T-helper 1 cell treated with Interleukin-12 subunit alpha and Interleukin-12 subunit beta and Interleukin-4 antibody, amounts not matched to agents 30 μg/mL and 1 μg/mL, for 36 hours (primary cell): ENCODE data around the gene DESI1.
"Not testable (repeated sequence)": the region's sequence is repeated elsewhere in the genome, so short reads cannot be mapped to it uniquely, and the experiment has no call there.

Experiments
- H3K27ac Mint-ChIP-seq: one replicate; pipeline ENCODE4 v1.8.0; 2021; ENCODE audit warnings: mild to moderate bottlenecking, mixed read lengths
- H3K27me3 Mint-ChIP-seq: one replicate; pipeline ENCODE4 v1.8.0; 2021; ENCODE audit warnings: low read depth, mixed read lengths
- H3K36me3 Mint-ChIP-seq: one replicate; pipeline ENCODE4 v1.8.0; 2021; ENCODE audit warnings: low read depth, mixed read lengths
- H3K4me1 Mint-ChIP-seq: one replicate; pipeline ENCODE4 v1.8.0; 2021; ENCODE audit warnings: low read depth, mixed read lengths
- H3K4me3 Mint-ChIP-seq: one replicate; pipeline ENCODE4 v1.8.0; 2021; ENCODE audit warnings: mild to moderate bottlenecking, moderate library complexity, mixed read lengths
- H3K9me3 Mint-ChIP-seq: one replicate; pipeline ENCODE4 v1.8.0; 2021; ENCODE audit warnings: mixed read lengths

DESI1 gene

DNA sequence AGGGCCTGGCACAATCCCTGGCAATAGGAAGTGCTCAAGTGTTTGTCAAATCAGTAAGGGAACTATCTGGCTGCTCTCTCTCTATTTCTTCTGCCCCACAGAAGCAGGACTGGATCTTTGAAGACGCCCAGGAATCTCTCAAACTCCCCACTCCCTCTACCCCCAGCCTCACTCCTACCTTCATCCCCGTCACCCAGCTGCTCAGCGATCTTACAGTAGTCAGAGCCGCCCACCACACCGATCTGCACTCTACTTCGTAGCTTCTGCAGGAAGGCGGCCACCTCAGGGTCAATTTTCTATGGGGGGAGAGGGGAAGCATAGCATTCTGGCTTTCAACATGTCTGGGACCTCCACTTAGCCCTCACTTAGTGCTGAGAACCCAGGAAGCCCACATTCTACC, 34.9 kb downstream of the DESI1 start:
- Mint-ChIP-seq H3K36me3 (peaks cover 14% of the 10 kb centered on the region), H3K27me3 (no peaks in the 10 kb centered on the region), H3K4me1 (peaks cover 5% of the 10 kb centered on the region), H3K9me3 (no peaks in the 10 kb centered on the region), H3K27ac (no peak overlapping the region), H3K4me3 (no peak overlapping the region)

DNA sequence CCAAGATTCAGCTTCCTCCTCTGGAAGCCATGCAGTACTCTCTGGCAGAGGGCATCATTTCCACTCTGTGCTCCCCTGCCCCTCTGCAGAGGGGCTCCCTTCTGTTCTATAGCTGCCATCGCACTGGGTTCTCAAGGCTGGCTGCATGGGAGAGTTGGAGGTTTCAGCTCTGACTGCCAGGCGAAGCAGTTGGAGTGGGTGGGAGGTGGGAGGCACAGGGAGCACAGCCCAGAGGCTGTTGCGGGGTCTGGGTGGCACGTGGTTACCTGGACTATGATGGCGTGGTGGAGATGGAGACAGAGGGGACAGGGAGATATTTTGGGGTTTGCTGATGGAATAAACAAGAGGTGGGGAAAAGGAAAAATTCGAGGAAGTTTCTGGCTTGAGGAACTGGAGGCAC, 36.0 kb downstream of the DESI1 start:
- peaks cover 5% of the 10 kb centered on the region for H3K4me1 Mint-ChIP-seq
- peaks cover 18% of the 10 kb centered on the region for H3K36me3 Mint-ChIP-seq
- H3K27me3 Mint-ChIP-seq, result no peaks in the 10 kb centered on the region
- no peak overlapping the region for H3K4me3 Mint-ChIP-seq
- no peaks in the 10 kb centered on the region for H3K9me3 Mint-ChIP-seq
- H3K27ac Mint-ChIP-seq, result no peak overlapping the region

DNA sequence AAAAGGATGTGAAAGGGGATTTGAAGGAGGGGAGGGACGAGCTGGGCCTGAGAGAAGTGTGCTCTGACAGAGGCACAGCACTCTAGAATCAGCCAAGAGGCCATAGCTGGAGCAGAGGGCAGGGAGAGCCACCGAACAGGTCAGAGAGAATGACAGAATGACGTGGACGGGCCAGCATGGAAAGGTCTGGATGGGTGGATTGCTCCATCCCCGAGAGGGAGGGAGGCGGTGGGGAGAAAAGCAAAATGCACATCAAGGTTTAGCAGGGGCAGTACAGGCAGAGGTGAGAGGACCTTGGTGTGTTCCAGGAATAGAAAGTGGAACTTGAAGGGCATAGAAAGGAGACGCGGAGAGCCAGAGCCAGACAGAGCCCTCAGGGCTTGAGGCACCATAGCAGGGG, 38.1 kb downstream of the DESI1 start:
- no peak overlapping the region for H3K4me3 Mint-ChIP-seq
- peaks cover 23% of the 10 kb centered on the region for H3K36me3 Mint-ChIP-seq
- H3K4me1 Mint-ChIP-seq, result no peaks in the 10 kb centered on the region
- H3K27ac Mint-ChIP-seq, result no peak overlapping the region
- H3K9me3 Mint-ChIP-seq, result no peaks in the 10 kb centered on the region
- H3K27me3 Mint-ChIP-seq, result no peaks in the 10 kb centered on the region

DNA sequence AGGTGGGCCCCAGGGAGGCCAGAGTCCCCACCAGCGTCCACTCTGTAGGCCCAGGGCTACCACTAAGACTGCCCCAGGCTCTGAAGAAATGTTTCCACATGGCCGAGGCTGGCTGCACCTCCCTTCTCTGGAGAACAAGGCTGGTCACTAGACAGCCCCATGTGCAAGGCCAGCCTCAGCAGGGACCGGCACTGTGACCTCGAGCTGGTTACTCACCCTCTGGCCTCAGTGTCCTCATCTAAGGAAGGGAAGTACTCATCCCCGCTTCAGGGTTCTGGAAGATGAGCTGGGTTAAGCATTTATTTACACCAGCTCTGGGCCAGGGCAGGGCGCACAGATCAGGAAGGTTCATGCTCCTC, 40.9 kb downstream of the DESI1 start:
- Mint-ChIP-seq H3K36me3 (peaks cover 27% of the 10 kb centered on the region), H3K4me3 (no peak overlapping the region), H3K27me3 (no peaks in the 10 kb centered on the region), H3K27ac (no peak overlapping the region), H3K4me1 (no peaks in the 10 kb centered on the region), H3K9me3 (no peaks in the 10 kb centered on the region)

DNA sequence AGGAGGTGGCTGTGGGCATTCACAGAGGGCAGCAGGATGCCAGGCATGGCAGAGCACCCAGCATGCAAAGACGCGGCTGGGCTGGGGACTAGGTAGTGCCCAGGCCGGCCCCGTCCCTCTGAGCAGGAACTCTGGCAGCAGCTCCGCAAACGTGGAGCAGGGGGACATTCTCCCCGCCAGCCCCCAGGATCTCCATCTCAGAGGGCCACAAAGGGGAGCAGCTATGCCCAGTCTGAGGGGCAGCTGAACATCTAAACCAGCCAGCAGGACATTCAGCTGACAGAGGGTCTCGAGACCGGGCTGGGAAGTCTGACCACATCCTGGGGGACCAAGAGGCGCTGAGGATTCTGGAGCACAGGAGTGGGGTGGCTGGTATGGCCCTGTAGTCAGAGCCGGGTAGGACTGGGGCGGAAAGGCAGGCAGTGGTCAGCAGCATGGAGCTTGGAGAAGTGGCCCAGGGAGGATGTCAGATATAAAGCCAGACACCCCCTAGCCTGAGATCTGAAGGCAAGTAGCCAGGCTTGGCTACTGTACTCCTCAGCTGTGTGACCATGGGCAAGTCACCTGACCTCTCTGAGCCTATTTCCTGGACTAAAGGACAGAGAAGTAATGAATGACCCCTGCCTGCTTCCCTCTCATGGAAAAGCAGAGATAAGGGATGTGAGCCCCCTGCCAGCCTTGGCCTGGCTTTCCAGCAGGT, 41.4 kb downstream of the DESI1 start:
- no peak overlapping the region for H3K4me3 Mint-ChIP-seq
- no peaks in the 10 kb centered on the region for H3K27me3 Mint-ChIP-seq
- H3K27ac Mint-ChIP-seq, result no peak overlapping the region
- H3K9me3 Mint-ChIP-seq, result no peaks in the 10 kb centered on the region
- no peaks in the 10 kb centered on the region for H3K4me1 Mint-ChIP-seq
- H3K36me3 Mint-ChIP-seq, result peaks cover 27% of the 10 kb centered on the region

DNA sequence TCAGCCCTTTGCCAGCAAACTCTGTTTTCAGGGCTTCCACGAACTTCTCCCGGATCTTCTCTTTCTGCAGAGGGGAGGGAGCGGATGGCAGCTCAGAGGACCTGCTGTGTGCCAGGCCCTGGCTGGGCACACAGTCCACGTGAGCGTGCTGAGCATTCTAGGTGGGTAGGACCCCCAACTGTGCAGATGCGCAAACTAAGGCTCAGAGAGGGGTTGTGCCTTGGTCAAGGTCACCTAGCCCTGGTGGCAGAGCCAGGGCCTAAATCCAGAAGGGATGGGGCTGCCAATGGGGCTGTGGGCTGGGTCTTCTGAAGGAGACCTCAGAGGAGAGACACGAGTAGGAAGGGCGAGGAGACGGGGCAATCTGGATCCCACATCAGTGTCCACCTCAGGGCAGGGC, 42.0 kb downstream of the DESI1 start:
- no peak overlapping the region for H3K4me3 Mint-ChIP-seq
- peaks cover 27% of the 10 kb centered on the region for H3K36me3 Mint-ChIP-seq
- no peak overlapping the region for H3K27ac Mint-ChIP-seq

DNA sequence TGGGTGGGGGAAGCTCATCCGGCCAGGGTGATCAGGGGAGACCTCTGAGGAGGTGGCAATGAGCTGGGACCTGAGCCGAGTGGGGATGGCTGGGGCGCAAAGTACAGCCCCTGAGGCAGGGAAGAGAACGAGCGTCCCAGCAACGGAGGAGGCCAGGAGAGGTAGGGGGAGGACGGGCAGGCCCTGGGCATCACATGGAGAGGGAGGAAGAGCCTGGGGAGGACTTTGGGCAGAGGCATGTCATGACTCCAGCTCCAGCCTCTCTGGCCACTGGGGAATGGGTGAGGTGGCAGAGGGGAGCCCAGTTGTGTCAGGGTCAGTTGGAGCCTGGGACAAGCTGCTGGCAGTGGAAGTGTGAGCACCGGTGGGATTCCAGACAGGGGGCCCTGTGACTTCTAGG, 42.7 kb downstream of the DESI1 start:
- Mint-ChIP-seq H3K36me3 (peaks cover 27% of the 10 kb centered on the region), H3K27me3 (no peaks in the 10 kb centered on the region), H3K27ac (no peak overlapping the region), H3K9me3 (no peaks in the 10 kb centered on the region), H3K4me1 (no peaks in the 10 kb centered on the region), H3K4me3 (no peak overlapping the region)

More for the DNA sequence above, 42.0 kb downstream of the DESI1 start:
- Mint-ChIP-seq H3K27me3 (no peaks in the 10 kb centered on the region), H3K4me1 (no peaks in the 10 kb centered on the region), H3K9me3 (no peaks in the 10 kb centered on the region)

DNA sequence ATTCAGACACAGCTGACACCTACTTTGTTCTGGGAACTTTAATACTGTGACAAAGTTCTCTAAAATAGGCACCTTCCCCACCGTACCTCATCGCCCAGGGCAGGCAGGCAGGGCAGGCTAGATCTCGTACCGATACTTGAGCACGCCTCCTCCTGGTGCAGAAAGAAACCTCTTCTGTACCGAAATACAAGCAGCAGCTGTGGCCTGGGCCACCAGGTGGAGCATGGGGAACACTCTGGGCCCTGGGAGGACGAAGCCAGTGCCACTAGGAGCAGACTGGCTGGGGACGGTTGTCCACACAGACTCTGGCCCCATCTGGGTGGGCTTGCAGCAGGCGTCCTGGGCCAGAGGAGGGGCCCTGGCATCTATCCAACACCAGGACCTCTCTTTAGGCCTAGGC, 44.0 kb downstream of the DESI1 start:
- H3K4me3 Mint-ChIP-seq, result no peak overlapping the region
- H3K27me3 Mint-ChIP-seq, result no peaks in the 10 kb centered on the region
- H3K27ac Mint-ChIP-seq, result no peak overlapping the region
- H3K4me1 Mint-ChIP-seq, result no peaks in the 10 kb centered on the region
- no peaks in the 10 kb centered on the region for H3K9me3 Mint-ChIP-seq
- H3K36me3 Mint-ChIP-seq, result peaks cover 19% of the 10 kb centered on the region

DNA sequence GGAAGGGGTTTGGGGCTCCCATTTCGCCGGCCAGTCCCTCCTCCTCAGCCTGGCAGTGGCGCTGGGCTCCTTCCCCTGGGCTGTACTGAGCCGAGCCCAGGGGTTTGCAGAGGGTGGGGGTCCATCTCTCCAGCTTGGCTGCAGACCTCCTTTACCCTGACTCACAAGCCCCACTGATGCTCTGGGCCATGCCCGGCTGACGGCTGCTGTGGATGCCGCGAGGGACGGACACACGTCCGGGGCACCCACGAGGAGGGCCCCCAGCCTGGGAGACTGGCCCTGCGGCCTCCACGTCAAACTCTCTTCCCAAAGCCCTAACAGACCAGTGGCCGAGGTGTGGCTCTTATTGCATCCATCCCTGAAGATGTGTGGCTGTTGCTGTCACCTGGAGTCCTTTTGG, 45.3 kb downstream of the DESI1 start:
- Mint-ChIP-seq H3K27ac (no peak overlapping the region), H3K36me3 (peaks cover 19% of the 10 kb centered on the region), H3K4me3 (no peak overlapping the region), H3K4me1 (no peaks in the 10 kb centered on the region), H3K9me3 (no peaks in the 10 kb centered on the region), H3K27me3 (no peaks in the 10 kb centered on the region)

DNA sequence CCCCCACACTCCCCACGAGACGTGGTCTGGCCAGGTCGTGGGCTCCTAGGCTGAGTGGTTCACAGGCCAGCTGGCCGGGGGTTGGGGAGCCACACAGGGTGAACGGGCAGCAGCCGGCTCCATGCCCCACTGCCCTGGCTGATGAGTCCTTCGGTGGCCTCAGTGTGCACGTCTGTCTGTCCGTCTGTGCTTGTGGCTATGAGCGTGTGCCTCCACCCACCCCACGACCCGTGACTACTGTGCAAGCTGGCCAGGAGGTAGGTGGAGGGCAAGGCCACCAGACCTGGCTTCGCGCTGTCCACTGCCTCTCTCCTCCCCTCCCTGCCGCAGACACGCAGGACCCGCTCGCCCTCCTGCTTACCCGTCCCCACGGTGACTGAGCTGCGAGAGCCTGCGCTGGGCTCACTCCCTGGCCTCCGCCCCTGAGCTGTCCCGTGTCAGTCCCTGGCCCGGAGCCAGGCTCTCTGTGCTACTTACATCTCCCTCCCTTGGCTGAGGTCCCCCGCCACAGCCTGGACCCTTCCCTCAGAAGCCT, 45.9 kb downstream of the DESI1 start:
- Mint-ChIP-seq H3K36me3 (peaks cover 16% of the 10 kb centered on the region), H3K9me3 (no peaks in the 10 kb centered on the region), H3K4me1 (no peaks in the 10 kb centered on the region), H3K27me3 (no peaks in the 10 kb centered on the region), H3K4me3 (no peak overlapping the region), H3K27ac (no peak overlapping the region)

DNA sequence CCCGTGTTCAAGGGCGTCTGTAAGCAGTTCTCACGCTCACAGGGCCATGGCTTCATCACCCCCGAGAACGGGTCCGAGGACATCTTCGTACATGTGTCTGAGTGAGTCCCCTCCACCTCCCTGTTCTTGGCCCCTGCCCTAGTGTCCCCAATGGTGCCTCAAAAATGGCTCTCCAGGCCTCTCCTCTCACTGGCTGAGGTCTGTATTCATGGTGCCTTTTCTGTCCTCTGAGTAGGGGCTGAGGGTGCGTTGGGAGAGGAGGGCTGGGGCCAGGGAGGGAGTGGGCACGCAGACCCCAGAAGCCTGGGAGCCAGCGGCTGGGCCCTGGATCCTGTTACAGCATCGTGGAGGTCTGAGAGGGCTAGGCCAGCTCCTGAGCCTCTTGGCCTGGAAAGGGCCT, 47.2 kb downstream of the DESI1 start:
- no peak overlapping the region for H3K27ac Mint-ChIP-seq
- H3K27me3 Mint-ChIP-seq, result no peaks in the 10 kb centered on the region
- H3K9me3 Mint-ChIP-seq, result no peaks in the 10 kb centered on the region
- no peak overlapping the region for H3K4me3 Mint-ChIP-seq
- peaks cover 16% of the 10 kb centered on the region for H3K36me3 Mint-ChIP-seq
- no peaks in the 10 kb centered on the region for H3K4me1 Mint-ChIP-seq

DNA sequence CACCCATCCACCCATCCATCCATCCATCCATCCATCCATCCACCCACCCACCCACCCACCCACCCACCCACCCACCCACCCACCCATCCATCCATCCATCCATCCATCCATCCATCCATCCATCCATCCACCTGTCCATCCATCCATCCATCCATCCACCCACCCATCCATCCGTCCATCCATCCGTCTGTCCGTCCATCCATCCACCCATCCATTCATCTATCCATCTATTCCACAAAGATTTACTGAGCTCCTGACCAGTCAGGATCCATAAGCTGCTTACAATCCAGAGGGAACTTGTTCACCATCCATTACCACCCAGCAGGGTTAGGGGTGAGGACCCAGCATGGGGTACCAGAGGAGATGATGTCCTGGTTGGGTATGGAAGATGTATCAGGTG, 48.5 kb downstream of the DESI1 start:
- H3K27ac Mint-ChIP-seq, result peak overlapping the region; percentile 42
- not testable (repeated sequence) for H3K4me3 Mint-ChIP-seq

DNA sequence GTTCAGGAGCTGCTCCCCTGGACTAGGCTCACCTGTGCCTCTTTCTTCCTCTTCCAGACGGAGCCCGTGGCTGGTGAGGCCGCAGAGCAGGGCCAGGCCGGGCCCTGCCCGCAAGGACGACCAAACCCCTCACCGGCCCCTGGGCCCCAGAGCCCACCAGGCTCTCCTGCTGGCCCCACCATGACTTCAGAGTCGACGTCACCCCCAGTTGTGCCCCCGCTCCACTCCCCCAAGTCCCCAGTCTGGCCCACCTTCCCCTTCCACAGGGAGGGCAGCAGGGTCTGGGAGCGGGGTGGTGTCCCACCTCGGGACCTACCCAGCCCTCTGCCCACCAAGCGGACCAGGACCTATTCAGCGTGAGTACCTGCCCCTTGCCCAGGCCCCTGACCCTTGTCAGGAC, 49.1 kb downstream of the DESI1 start:
- Mint-ChIP-seq H3K9me3 (no peaks in the 10 kb centered on the region), H3K27ac (no peak overlapping the region), H3K4me3 (no peak overlapping the region), H3K4me1 (no peaks in the 10 kb centered on the region), H3K27me3 (no peaks in the 10 kb centered on the region), H3K36me3 (peaks cover 4% of the 10 kb centered on the region)

More for the DNA sequence above, 48.5 kb downstream of the DESI1 start:
- H3K4me1 Mint-ChIP-seq, H3K36me3 Mint-ChIP-seq, H3K9me3 Mint-ChIP-seq, H3K27me3 Mint-ChIP-seq: not testable (repeated sequence)

DNA sequence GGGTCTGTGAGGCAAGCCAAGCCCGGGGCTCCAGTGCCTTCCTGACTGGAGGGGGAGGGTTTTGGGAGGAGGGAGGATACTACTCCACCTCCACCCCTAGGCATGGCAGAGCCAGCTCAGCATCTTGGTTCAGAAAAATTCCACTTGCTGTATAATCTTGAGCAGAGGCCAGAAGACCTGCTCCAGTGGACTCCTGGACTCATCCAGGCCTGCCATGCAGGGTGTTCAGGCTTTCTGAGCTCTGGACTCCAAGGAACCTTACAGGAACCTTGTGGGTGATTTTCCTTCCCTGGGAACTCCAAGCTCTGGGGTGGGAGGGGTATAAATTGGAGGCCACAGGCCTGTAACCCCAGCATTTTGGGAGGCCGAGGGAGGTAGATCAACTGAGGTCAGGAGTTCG, 50.6 kb downstream of the DESI1 start:
- Mint-ChIP-seq H3K27me3 (no peaks in the 10 kb centered on the region), H3K36me3 (no peaks in the 10 kb centered on the region), H3K4me1 (peaks cover 4% of the 10 kb centered on the region), H3K9me3 (no peaks in the 10 kb centered on the region), H3K4me3 (no peak overlapping the region), H3K27ac (no peak overlapping the region)

DNA sequence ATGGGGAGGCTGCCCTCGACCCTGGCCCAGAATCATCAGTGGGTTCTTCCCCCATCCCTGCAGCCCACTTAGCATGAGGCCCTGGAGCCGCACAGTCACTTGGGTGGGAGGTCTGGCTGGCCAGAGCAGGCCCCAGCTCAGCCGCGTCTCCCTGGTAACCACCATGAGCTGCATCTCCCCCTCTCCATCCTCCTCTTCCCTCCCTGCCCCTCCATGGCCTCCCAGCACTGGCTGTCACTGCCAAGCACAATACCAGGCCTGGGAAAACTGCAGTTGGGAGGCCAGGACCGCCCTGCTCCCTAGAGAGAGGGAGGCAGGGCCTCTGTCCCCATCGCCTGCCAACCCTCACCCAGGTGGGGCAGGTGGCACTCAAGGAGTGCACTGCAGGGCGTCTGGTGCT, 52.0 kb downstream of the DESI1 start:
- no peaks in the 10 kb centered on the region for H3K27me3 Mint-ChIP-seq
- no peak overlapping the region for H3K27ac Mint-ChIP-seq
- H3K9me3 Mint-ChIP-seq, result no peaks in the 10 kb centered on the region
- peaks cover 4% of the 10 kb centered on the region for H3K4me1 Mint-ChIP-seq
- H3K4me3 Mint-ChIP-seq, result no peak overlapping the region
- no peaks in the 10 kb centered on the region for H3K36me3 Mint-ChIP-seq

DNA sequence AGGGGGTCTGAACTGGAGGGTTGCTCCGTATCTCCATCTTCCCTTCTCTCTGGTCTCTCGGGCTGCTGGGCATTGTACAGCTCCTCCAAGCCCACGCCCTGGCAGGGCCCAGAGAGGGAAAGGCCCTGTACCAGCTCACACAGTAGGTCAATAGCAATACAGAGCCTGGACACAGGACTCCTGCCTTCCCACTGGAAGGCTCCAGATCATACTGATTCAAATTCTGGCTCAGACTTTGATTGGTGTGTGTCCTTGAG, 53.4 kb downstream of the DESI1 start:
- peaks cover 4% of the 10 kb centered on the region for H3K27me3 Mint-ChIP-seq
- H3K4me1 Mint-ChIP-seq, result peaks cover 4% of the 10 kb centered on the region
- no peaks in the 10 kb centered on the region for H3K9me3 Mint-ChIP-seq
- no peaks in the 10 kb centered on the region for H3K36me3 Mint-ChIP-seq
- H3K27ac Mint-ChIP-seq, result no peak overlapping the region
- no peak overlapping the region for H3K4me3 Mint-ChIP-seq
